Kidney (tissue), 14 donors: Measurements from ENCODE around the gene AEN. TPM values are rescaled to one million over a fixed set of nuclear protein-coding genes. Genes with fewer than 3 reads are reported as not detected.

Experiments used
- DNase-seq, 5 donors: peaks; one replicate each; pipeline ENCODE4 v3.0.0-alpha.2; 2013 to 2020
- FAIRE-seq: peaks from 2 replicates; lab custom pipeline; 2012; peaks lifted over from hg19 to GRCh38; lab: Jason Lieb, UNC
- H3K27ac ChIP-seq, 2 donors: one replicate each; pipeline ENCODE4 v1.7.0; 2013; ENCODE audit warnings: low read depth in 2 of 2, low read length in 2 of 2, inconsistent platforms in 1 of 2
- H3K27me3 ChIP-seq: one replicate; pipeline ENCODE4 v1.7.1; 2013; ENCODE audit warnings: low read length, inconsistent platforms; ENCODE audit not compliant: control insufficient read depth, insufficient read depth
- H3K36me3 ChIP-seq, 3 donors: one replicate each; pipeline versions ENCODE4 v1.7.0 to v1.7.1; 2013; ENCODE audit warnings: low read length in 3 of 3, control low read depth in 1 of 3, inconsistent platforms in 1 of 3; ENCODE audit not compliant: insufficient read depth in 3 of 3, control insufficient read depth in 2 of 3
- H3K4me1 ChIP-seq, 3 donors: one replicate each; pipeline versions ENCODE4 v1.7.0 to v1.7.1; 2013; ENCODE audit warnings: low read length in 3 of 3, inconsistent platforms in 1 of 3, low read depth in 1 of 3; ENCODE audit not compliant: control insufficient read depth in 2 of 3, insufficient read depth in 2 of 3
- H3K4me3 ChIP-seq, 3 donors: one replicate each; pipeline versions ENCODE4 v1.7.0 to v1.8.1; 2013; ENCODE audit warnings: low read length in 3 of 3, control low read depth in 1 of 3, inconsistent platforms in 1 of 3
- H3K9ac ChIP-seq, 3 donors: one replicate each; pipeline versions ENCODE4 v1.7.0 to v1.7.1; 2013; ENCODE audit warnings: low read length in 3 of 3, control low read depth in 1 of 3, inconsistent platforms in 1 of 3
- H3K9me3 ChIP-seq, 3 donors: one replicate each; pipeline versions ENCODE4 v1.7.0 to v1.7.1; 2013; ENCODE audit warnings: low read length in 3 of 3, control low read depth in 1 of 3, inconsistent platforms in 1 of 3; ENCODE audit not compliant: control insufficient read depth in 2 of 3, insufficient read depth in 1 of 3
- intact Hi-C: fragments of 100-400 bp; cut with DNase I; formaldehyde crosslinking; loops from one replicate; pipeline ENCODE4 v1.11.1; 2022
- polyA plus RNA-seq: library from polyadenylated mRNA; stranded (reverse); fragments of 350-450 nt; fragmentation: Illumina TruSeq; extraction: RNeasy Lipid Tissue Mini Kit (QIAGEN cat#74804); gene quantifications from one replicate; pipeline ENCODE4 v1.2.3, GENCODE V29; 2014; ENCODE audit warnings: low read depth, low replicate concordance; ENCODE audit not compliant: insufficient read depth
- total RNA-seq: library from RNA; stranded (reverse); fragmentation: NEBNext Ultra II Directional; extraction: Animal tissue kit (Norgen Biotek cat#: 25700); gene quantifications from one replicate; pipeline ENCODE4 v1.2.1, GENCODE V29; 2021
- TF ChIP-seq, protein P1 (sequence below): IDR thresholded peaks from 3 replicates; pipeline ENCODE4 v1.5.1; 2012; ENCODE audit warnings: mild to moderate bottlenecking, moderate library complexity, borderline replicate concordance; ENCODE audit not compliant: insufficient read depth; ENCODE audit errors: extremely low read depth
- donor health status: control.
- donor health status: control.
- donor health status: control.
- donor health status: control.
- donor health status: control.
- donor health status: DM: yes; HTN: yes; CAD: no.
- donor health status: Normal renal cell carcinoma (clear cell type).

Gene AEN
- total and polyA plus RNA-seq, 2 donors from 2014 or later: 6.2 to 17.4 TPM

DNA sequence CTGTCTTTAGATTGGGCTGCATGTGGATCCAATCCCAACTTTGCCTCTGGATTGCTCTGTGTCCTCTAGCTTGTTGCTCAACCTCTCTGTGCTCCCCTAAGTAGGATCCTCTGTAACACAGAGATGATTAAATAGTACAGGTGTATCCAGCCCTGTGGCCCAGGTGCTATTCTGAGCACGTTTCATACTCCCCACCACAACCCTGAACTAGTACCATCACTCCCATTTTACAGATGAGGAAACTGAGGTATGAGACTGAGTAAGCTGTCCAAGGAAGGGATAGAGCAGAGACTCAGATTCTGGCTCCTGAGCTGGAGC, 24.9 kb downstream of the AEN start:
- H3K9ac ChIP-seq: no peak overlapping the region
- intact Hi-C loops: no loop called here
- H3K4me3 ChIP-seq: no peak overlapping the region
- H3K36me3 ChIP-seq: no peaks in the 10 kb centered on the region
- no peak for FAIRE-seq
- H3K9me3 ChIP-seq: no peaks in the 10 kb centered on the region
- TF ChIP-seq, protein P1, sequence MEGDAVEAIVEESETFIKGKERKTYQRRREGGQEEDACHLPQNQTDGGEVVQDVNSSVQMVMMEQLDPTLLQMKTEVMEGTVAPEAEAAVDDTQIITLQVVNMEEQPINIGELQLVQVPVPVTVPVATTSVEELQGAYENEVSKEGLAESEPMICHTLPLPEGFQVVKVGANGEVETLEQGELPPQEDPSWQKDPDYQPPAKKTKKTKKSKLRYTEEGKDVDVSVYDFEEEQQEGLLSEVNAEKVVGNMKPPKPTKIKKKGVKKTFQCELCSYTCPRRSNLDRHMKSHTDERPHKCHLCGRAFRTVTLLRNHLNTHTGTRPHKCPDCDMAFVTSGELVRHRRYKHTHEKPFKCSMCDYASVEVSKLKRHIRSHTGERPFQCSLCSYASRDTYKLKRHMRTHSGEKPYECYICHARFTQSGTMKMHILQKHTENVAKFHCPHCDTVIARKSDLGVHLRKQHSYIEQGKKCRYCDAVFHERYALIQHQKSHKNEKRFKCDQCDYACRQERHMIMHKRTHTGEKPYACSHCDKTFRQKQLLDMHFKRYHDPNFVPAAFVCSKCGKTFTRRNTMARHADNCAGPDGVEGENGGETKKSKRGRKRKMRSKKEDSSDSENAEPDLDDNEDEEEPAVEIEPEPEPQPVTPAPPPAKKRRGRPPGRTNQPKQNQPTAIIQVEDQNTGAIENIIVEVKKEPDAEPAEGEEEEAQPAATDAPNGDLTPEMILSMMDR: no peak
- H3K27ac ChIP-seq: no peak overlapping the region
- DNase-seq: no peak
- H3K27me3 ChIP-seq: no peaks in the 10 kb centered on the region
- peaks cover 0 to 5% (median 0%) of the 10 kb centered on the region in 3 donors for H3K4me1 ChIP-seq

DNA sequence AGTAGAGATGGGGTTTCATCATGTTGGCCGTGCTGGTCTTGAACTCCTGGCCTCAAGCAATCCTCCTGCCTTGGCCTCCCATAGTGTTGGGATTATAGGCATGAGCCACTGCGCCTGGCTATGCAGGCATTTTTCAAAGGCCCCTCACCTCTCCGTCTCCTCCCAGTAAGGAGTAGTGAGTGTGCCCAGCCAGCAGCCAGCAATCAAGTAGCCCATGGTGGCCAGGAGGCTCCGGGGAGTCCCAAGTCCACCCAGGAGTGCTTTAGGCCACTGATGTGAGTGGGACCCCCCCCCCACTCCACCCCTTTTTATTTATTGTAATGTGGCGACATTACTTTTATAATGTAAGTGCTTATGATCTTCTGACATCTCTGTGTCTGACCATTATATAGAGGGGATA, 25.8 kb downstream of the AEN start:
- Histone ChIP-seq H3K4me1 (peaks cover 0 to 5% (median 0%) of the 10 kb centered on the region in 3 donors), H3K4me3 (no peak overlapping the region), H3K27me3 (no peaks in the 10 kb centered on the region), H3K36me3 (no peaks in the 10 kb centered on the region), H3K9me3 (no peaks in the 10 kb centered on the region), H3K9ac (no peak overlapping the region), H3K27ac (no peak overlapping the region)
- no peak for DNase-seq
- no peak for FAIRE-seq
- intact Hi-C loops: no loop called here
- TF ChIP-seq, protein P1: no peak

DNA sequence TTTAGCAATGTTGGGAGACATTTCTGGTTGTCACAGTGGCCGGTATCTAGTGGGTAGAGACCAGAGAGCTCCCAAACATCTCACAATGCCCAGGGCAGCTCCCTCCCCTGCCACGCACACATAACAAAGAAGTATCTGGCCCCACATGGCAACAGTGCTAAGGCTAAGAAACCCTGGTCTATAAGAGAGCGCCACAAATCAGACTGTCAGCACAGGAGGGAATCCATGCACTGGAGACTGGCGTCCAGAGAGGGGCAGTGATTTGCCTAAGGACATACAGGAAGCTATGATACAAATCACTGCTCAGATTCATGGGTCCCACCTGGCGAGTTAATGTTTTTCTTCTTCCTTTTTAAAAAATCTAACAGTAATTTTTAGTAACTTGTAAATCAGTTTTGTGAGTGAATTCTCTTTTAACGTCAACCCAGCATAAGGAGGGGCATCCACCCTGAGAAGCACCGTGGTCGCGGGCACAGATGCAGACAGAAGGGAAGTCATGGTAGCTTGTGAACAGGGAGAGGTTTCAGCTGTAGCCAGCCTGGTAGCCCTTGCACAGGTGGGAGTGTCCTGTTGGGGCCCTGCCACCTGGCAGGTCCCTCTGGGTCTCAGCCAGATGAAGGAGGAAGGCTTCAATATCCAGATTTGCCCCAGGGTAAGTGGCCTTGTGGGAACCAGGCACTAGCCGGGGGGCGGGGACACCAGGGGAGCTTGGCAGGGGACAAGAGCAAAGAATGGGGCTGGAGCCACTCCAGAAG, 26.4 kb downstream of the AEN start:
- H3K27me3 ChIP-seq: no peaks in the 10 kb centered on the region
- H3K4me3 ChIP-seq: no peak overlapping the region
- H3K36me3 ChIP-seq: no peaks in the 10 kb centered on the region
- DNase-seq (no peak), FAIRE-seq (no peak)
- intact Hi-C loops: no loop called here
- no peaks in the 10 kb centered on the region for H3K9me3 ChIP-seq
- H3K9ac ChIP-seq: no peak overlapping the region
- H3K27ac ChIP-seq: no peak overlapping the region
- H3K4me1 ChIP-seq: peaks cover 0 to 5% (median 0%) of the 10 kb centered on the region in 3 donors
- TF ChIP-seq, protein P1: no peak
